Measurements from ENCODE around the gene PSMB4. TPM values are rescaled to one million over a fixed set of nuclear protein-coding genes. Genes with fewer than 3 reads are reported as not detected.
"Not testable (repeated sequence)": the region's sequence is repeated elsewhere in the genome, so short reads cannot be mapped to it uniquely, and the experiment has no call there.

PSMB4 gene
- total RNA-seq, result 100 to 1,000 TPM; 448 to 472 TPM

- CTCF ChIA-PET, result interaction anchor here (0.5 to 1.7 kb wide), 5 partner anchors 46 to 437 kb away, joined by 3 to 6 read pairs (median 3); no protein-coding TSS in a partner anchor
- POLR2A ChIA-PET, result interaction anchor here (0.5 to 1.0 kb wide), 4 partner anchors 18 to 203 kb away, joined by 3 to 6 read pairs (median 4); partner anchors contain the start of gene RFX5
These were observed at the start of gene PSMB4 for GRCh38 chr1:151399324-151400171. Gene PSMB4 (plus strand): TSS chr1:151399573. CDS start chr1:151399588, 15 bp downstream.

DNA sequence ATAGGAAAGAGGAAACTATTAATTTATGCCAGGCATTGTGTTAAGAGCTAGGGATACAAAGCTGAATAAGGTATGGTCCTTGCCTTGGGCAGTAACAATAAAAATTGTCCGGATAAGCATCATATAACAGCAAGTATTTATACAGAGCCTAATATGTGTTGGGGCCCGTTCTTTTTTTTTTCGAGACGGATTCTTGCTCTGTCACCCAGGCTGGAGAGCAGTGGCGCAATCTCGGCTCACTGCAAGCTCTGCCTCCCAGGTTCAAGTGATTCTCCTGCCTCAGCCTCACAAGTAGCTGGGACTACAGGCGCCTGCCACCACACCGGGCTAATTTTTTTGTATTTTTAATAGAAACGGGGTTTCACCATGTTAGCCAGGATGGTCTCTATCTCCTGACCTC, 49.0 kb upstream of the PSMB4 start:
- POLR2A ChIA-PET, result not testable (repeated sequence)
- CTCF ChIA-PET, result interaction anchor here (0.9 to 2.5 kb wide), 2 partner anchors 9 kb away, joined by 6 to 7 read pairs; no protein-coding TSS in a partner anchor

DNA sequence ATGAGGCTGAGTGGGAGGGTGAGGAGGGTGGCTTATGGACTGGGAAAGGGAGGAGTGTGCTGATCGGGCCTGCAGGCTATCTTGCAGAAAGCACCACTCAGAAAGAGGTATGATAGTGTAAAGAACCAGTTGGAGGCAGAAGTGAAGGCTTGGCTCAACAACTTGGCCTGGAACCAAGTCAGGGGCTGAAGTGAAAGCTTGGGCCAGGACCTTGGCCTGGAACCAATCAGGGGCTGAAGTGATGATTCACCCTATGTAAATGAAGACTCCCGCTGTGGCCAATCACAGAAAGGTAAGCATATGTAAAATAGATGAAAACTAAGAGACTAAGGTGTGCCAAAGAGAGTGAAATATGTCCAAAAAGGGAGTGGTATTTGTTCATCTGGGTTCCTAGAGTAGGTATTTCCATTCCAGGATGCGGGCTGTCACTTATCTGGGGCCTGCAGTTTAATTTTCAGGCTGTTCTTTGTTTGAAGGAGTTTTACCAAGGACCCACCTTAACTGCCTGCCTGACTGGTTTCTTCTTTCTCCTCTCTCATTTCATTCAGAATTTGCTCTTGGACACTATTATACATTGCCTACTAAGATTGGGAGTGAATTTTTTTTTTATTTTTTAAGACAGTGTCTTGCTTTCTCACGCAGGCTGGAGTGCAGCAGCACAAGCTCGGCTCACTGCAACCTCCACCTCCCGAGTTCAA, 47.2 kb upstream of the PSMB4 start:
- ChIA-PET POLR2A (interaction anchor here (0.6 kb wide), 2 partner anchors 16 to 18 kb away, joined by 3 to 7 read pairs; no protein-coding TSS in a partner anchor), CTCF (interaction anchor here (2.5 kb wide), 1 partner anchor 11 kb away, joined by 7 read pairs; no protein-coding TSS in a partner anchor)

- ChIA-PET POLR2A (no interaction called here), CTCF (no interaction called here)
These were observed 42.7 kb upstream of the PSMB4 start for GRCh38 chr1:151356696-151357095.

GRCh38 chr1:151361883-151362282, 37.5 kb upstream of the PSMB4 start:
- POLR2A ChIA-PET, result no interaction called here
- CTCF ChIA-PET, result interaction anchor here (0.6 kb wide), 1 partner anchor 14 kb away, joined by 3 read pairs; no protein-coding TSS in a partner anchor

DNA sequence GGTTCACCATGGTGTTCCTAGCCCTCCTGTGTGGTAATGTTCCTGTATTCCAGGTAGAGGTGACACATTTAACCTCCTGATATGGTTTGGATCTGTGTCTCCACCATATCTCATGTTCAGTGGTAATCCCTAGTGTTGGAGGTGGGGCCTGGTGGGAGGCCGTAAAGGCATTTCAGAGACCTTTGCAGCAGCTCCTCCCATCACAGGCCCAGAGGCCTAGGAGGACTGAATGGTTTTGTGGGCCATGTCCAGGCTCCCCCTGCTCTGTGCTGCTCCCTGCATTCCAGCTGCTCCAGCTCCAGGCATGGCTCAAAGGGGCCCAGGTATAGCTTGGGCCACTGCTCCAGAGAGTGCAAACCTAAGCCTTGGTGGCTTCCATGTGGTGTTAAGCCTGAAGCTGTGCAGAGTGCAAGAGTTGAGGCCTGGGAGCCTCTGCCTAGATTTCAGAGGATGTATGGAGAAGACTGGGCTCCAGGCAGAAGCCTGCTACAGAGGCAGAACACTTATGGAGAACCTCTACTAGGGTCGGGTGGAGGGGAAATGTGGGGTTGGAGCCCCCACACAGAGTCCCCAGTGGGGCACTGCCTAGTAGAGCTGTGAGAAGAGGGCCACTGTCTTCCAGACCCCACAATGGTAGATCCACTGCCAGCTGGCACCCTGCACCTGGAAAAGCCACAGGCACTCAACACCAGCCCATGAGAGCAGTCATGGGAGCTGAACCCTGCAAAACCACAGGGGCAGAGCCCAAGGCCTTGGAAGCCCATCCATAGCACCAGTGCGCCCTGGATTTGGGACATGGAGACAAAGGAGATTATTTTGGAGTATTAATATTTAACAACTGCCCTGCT, 36.8 kb upstream of the PSMB4 start:
- POLR2A ChIA-PET, result no interaction called here
- CTCF ChIA-PET, result no interaction called here

- POLR2A ChIA-PET, result no interaction called here
- CTCF ChIA-PET, result interaction anchor here (0.6 kb wide), 1 partner anchor 246 kb away, joined by 3 read pairs; no protein-coding TSS in a partner anchor
These were observed 34.4 kb upstream of the PSMB4 start for GRCh38 chr1:151364996-151365395.

DNA sequence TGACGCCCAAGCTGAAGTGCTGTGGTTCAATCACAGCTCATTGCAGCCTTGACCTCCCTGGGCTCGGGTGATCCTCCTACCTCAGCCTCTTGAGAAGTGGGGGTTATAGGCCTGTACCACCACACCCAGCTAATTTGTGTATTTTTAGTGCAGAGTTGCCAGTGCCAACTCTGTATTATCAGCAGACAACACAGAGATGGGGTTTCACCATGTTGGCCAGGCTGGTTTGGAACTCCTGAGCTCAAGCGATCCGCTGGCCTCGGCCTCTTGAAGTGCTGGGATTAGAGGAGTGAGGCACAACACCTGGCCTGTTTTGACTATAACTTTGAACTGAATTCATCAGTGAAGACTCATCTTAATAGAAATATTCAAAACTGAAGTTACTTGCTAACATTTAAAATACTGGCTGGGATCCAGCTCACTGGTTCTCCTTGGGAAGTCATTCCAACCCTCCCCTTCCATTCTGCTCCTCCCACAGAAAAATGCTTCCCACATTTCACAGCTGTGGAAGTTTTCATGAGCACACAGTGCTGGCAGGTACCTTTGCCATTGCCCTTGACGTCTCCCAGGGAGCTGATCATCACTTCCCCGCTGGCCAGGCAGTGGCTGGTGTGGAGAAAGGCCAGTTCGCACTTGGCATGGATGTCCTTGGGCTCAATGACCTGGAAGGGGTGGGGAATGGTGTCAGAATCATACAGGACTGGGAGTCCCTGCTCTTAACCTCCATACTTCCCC, 31.5 kb upstream of the PSMB4 start:
- POLR2A ChIA-PET, result no interaction called here
- CTCF ChIA-PET, result no interaction called here

DNA sequence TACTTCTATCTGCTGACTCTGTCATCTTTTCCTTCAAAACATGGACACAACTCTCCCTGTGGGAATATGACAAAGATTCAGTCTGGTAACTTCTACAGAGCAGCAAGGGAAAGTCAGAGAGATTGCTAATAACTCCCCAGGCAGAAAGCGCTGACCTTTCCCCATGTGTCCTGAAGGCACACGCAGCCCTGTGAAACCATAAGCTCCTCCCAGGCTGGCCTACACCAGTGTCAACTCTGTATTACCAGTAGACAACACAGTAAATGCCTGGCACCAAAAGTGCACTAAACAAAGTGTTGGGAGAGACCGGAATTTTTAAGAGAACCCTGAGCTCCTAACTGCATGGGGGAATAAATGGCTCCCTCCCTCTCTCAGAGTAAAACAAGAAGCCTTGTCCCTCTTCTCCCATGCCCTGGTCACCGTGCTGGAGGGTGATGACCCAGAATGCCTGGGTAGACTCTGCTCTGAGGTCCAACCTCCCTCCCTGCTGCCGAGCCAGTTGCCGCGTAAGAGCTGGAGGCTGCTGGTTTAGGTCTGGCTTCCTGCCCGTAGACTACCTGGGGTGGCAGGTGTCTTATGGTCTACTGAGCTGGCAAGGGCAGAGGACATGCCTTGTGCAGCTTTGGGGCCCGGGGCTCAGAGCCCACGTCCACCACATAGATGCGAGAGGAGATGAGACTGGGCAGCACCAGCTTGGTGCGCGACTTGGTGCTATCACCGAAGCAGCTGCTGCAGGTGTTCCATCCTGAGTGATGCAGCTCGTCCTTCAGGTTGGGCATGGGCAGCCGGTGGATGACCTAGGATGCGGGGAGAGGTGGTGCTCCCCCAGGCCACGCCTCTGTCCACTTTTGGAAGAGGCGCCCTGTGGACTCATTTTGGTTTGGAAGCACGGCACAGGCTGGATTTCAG, 30.7 kb upstream of the PSMB4 start:
- CTCF ChIA-PET, result no interaction called here
- POLR2A ChIA-PET, result no interaction called here

- CTCF ChIA-PET, result no interaction called here
- POLR2A ChIA-PET, result interaction anchor here (0.9 kb wide), 1 partner anchor 57 kb away, joined by 4 read pairs; no protein-coding TSS in a partner anchor
These were observed 30.1 kb upstream of the PSMB4 start for GRCh38 chr1:151369302-151369610.

GRCh38 chr1:151369621-151370048, 29.7 kb upstream of the PSMB4 start:
- POLR2A ChIA-PET, result interaction anchor here (0.9 kb wide), 1 partner anchor 58 kb away, joined by 4 read pairs; no protein-coding TSS in a partner anchor
- CTCF ChIA-PET, result no interaction called here

- POLR2A ChIA-PET, result interaction anchor here (0.9 kb wide), 1 partner anchor 59 kb away, joined by 4 read pairs; no protein-coding TSS in a partner anchor
- CTCF ChIA-PET, result interaction anchor here (0.7 kb wide), 1 partner anchor 351 kb away, joined by 3 read pairs; the partner anchor contains the start of gene RIIAD1
These were observed 29.0 kb upstream of the PSMB4 start for GRCh38 chr1:151370211-151370911.

DNA sequence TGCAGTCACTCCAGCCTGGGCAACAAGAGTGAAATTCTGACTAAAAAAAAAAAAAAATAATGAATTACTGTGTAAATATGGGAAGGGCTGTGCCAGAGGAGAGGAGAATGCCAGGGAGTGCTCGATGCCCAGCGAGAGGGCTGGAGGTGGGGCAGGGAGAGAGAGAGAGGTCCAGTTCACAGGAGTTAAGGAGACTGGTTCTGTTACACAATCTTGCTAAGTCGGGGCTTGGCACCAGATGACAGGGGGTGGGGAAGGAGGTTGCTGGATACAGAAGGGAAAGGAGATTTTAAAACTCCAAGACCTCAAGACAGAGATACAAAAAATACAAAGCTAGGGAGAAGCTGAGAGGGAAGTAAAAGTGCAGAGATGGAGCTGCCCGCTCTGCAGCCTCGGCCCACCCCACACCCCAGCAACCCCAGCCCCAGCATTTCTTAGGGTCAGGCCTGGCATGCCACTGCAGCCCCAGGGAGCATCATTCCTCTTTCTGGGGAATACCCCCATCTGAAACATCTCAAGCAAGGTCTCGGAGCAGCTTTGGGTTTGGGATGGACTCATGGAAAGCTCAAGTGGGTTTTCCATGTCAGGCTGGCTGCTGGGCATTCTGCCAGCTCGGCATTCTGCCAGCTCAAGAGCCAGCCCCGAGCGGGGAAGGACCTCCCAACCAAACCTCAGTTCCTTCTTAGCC, 27.9 kb upstream of the PSMB4 start:
- ChIA-PET CTCF (interaction anchor here (0.7 kb wide), 1 partner anchor 350 kb away, joined by 3 read pairs; the partner anchor contains the start of gene RIIAD1), POLR2A (no interaction called here)

GRCh38 chr1:151372058-151372934, 27.1 kb upstream of the PSMB4 start, which contains the start of gene SELENBP1:
Gene SELENBP1 (minus strand): TSS chr1:151372705. CDS start chr1:151372641, 64 bp downstream.
- ChIA-PET POLR2A (no interaction called here), CTCF (interaction anchor here (0.6 kb wide), 2 partner anchors 150 to 264 kb away, joined by 3 read pairs; no protein-coding TSS in a partner anchor)

DNA sequence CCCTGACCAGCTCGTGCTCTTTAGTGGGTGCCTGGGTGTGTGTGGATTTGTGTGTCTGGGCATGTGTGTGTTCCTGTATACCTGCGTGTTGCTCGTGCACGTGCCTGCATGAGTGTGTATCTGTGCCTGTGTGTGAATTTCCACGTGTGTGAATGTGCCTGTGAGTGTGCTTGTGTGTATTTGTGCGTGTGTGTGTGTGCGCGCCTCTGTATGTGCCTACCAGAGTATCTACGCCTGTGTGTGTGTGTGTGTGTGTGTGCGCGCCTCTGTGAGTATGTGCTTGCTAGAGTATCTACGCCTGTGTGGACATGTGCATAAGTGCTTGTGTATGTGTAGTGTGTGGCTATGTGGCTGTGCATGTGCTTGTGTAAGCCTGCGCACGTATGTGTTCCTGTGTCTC, 26.2 kb upstream of the PSMB4 start:
- ChIA-PET CTCF (no interaction called here), POLR2A (no interaction called here)
